Caco-2 (cell line): ENCODE data around the gene PFKP. TPM values are rescaled to one million over a fixed set of nuclear protein-coding genes. Genes with fewer than 3 reads are reported as not detected.
"Not testable (repeated sequence)": the region's sequence is repeated elsewhere in the genome, so short reads cannot be mapped to it uniquely, and the experiment has no call there.

Experiments used
- BruUV-seq: library from RNA; stranded (reverse); fragments of 400-500 nt; replicated peaks from 2 replicates; lab custom pipeline; 2021; lab: Mats Ljungman, UMichigan
- CTCF ChIA-PET: fragments of 300-600 bp; sonication (Branson Sonifier 250); formaldehyde crosslinking; loops from one replicate; lab custom pipeline; 2022; ENCODE audit warnings: antibody characterized with exemption; lab: Charles Lee
- POLR2A ChIA-PET: fragments of 300-600 bp; sonication (Branson Sonifier 250); formaldehyde crosslinking; loops from one replicate; lab custom pipeline; 2022; ENCODE audit warnings: antibody characterized with exemption; lab: Charles Lee
- DNase-seq, 2 experiments: peaks; one replicate each; pipeline versions ENCODE4 v3.0.0 to v3.0.0-alpha.2; 2020 to 2022
- H3K27me3 ChIP-seq: replicated peaks from 2 replicates; pipeline ENCODE4 v1.6.0; 2011; ENCODE audit warnings: low read length; ENCODE audit not compliant: control insufficient read depth, insufficient read depth
- H3K36me3 ChIP-seq: 2 replicates; pipeline ENCODE4 v1.5.1; 2011; ENCODE audit warnings: low read length; ENCODE audit not compliant: control insufficient read depth, insufficient read depth
- H3K4me1 ChIP-seq: fragments of 250-450 bp; sonication (Bioruptor Pico); 2 replicates; pipeline ENCODE4 v1.5.1; 2020; ENCODE audit warnings: mild to moderate bottlenecking
- H3K4me3 ChIP-seq: 2 replicates; pipeline ENCODE4 v1.5.1; 2011; ENCODE audit warnings: low read depth, mild to moderate bottlenecking, control low read depth, low read length
- H3K9me3 ChIP-seq: fragments of 250-450 bp; sonication (Bioruptor Pico); 2 replicates; pipeline ENCODE4 v1.5.1; 2020; ENCODE audit warnings: mild to moderate bottlenecking, moderate library complexity
- H3K27ac Mint-ChIP-seq: one replicate; pipeline ENCODE4 v1.8.0; 2022; ENCODE audit warnings: mixed read lengths; ENCODE audit not compliant: unreplicated experiment
- H3K27me3 Mint-ChIP-seq: one replicate; pipeline ENCODE4 v1.8.0; 2022; ENCODE audit warnings: mixed read lengths; ENCODE audit not compliant: insufficient read depth, unreplicated experiment
- H3K36me3 Mint-ChIP-seq: one replicate; pipeline ENCODE4 v1.8.0; 2022; ENCODE audit warnings: mild to moderate bottlenecking, mixed read lengths; ENCODE audit not compliant: insufficient read depth, unreplicated experiment
- H3K4me1 Mint-ChIP-seq: one replicate; pipeline ENCODE4 v1.8.0; 2022; ENCODE audit warnings: low read depth, mixed read lengths; ENCODE audit not compliant: unreplicated experiment
- H3K4me3 Mint-ChIP-seq: one replicate; pipeline ENCODE4 v1.8.0; 2022; ENCODE audit warnings: mild to moderate bottlenecking, moderate library complexity, mixed read lengths; ENCODE audit not compliant: unreplicated experiment
- H3K9me3 Mint-ChIP-seq: one replicate; pipeline ENCODE4 v1.8.0; 2022; ENCODE audit warnings: mixed read lengths; ENCODE audit not compliant: unreplicated experiment
- intact Hi-C: fragments of 100-400 bp; cut with micrococcal nuclease; formaldehyde crosslinking; loops from one replicate; pipeline ENCODE4 v1.10.0; 2022; ENCODE audit not compliant: unreplicated experiment
- total RNA-seq: library from RNA; stranded (reverse); gene quantifications from 2 replicates; pipeline ENCODE4 v1.2.3, GENCODE V29; 2022
- TF ChIP-seq, protein P1 (sequence below), 2 experiments: fragments of 200-600 bp in 1 of 2; IDR thresholded peaks; 1 replicate in 1 of 2; 2 replicates in 1 of 2; pipeline versions ENCODE4 v1.5.1 to v1.8.0; 2011 to 2022; ENCODE audit warnings: antibody characterized with exemption in 1 of 2, control low read depth in 1 of 2, inconsistent platforms in 1 of 2, low read depth in 1 of 2, low read length in 1 of 2, mild to moderate bottlenecking in 1 of 2, moderate library complexity in 1 of 2; ENCODE audit not compliant: insufficient read depth in 1 of 2, severe bottlenecking in 1 of 2, unreplicated experiment in 1 of 2

Gene PFKP
- total RNA-seq, 1 experiment from 2014 or later, result 218 TPM

GRCh38 chr10:3060481-3060889, 6.9 kb upstream of the PFKP start:
- no peak overlapping the region for H3K27ac Mint-ChIP-seq
- TF ChIP-seq, protein P1, sequence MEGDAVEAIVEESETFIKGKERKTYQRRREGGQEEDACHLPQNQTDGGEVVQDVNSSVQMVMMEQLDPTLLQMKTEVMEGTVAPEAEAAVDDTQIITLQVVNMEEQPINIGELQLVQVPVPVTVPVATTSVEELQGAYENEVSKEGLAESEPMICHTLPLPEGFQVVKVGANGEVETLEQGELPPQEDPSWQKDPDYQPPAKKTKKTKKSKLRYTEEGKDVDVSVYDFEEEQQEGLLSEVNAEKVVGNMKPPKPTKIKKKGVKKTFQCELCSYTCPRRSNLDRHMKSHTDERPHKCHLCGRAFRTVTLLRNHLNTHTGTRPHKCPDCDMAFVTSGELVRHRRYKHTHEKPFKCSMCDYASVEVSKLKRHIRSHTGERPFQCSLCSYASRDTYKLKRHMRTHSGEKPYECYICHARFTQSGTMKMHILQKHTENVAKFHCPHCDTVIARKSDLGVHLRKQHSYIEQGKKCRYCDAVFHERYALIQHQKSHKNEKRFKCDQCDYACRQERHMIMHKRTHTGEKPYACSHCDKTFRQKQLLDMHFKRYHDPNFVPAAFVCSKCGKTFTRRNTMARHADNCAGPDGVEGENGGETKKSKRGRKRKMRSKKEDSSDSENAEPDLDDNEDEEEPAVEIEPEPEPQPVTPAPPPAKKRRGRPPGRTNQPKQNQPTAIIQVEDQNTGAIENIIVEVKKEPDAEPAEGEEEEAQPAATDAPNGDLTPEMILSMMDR (IDR thresholded peaks at IDR 0.05; ENCODE audit: insufficient read depth in 1 of 2, low read depth in 1 of 2, low read length in 1 of 2, severe bottlenecking in 1 of 2, unreplicated experiment in 1 of 2), result no peak
- no peaks in the 10 kb centered on the region for H3K36me3 Mint-ChIP-seq

GRCh38 chr10:3061323-3061898, 5.9 kb upstream of the PFKP start:
- H3K36me3 ChIP-seq, H3K36me3 Mint-ChIP-seq, H3K9me3 ChIP-seq, H3K27me3 Mint-ChIP-seq, BruUV-seq, POLR2A ChIA-PET, H3K9me3 Mint-ChIP-seq, CTCF ChIA-PET, H3K27me3 ChIP-seq, H3K4me3 ChIP-seq, H3K4me1 Mint-ChIP-seq, H3K4me3 Mint-ChIP-seq, H3K27ac Mint-ChIP-seq, intact Hi-C loops: not testable (repeated sequence)
- peak in 1 of 2 experiments; percentile 65 for DNase-seq
- H3K4me1 ChIP-seq, result peaks cover 40% of the 10 kb centered on the region

More at GRCh38 chr10:3060481-3060889, 6.9 kb upstream of the PFKP start:
- H3K4me3 Mint-ChIP-seq, result no peak overlapping the region
- POLR2A ChIA-PET, result no interaction called here
- H3K27me3 ChIP-seq, result no peaks in the 10 kb centered on the region
- peak in 1 of 2 experiments; percentile 28 for DNase-seq
- peaks cover 44% of the 10 kb centered on the region for H3K4me1 ChIP-seq
- CTCF ChIA-PET, result no interaction called here
- H3K9me3 Mint-ChIP-seq, result no peaks in the 10 kb centered on the region
- H3K27me3 Mint-ChIP-seq, result no peaks in the 10 kb centered on the region
- intact Hi-C loops, result no loop called here
- no peaks in the 10 kb centered on the region for H3K9me3 ChIP-seq
- H3K4me3 ChIP-seq, result no peak overlapping the region
- peaks cover 10% of the 10 kb centered on the region for H3K4me1 Mint-ChIP-seq
- BruUV-seq, result no TSS peak
- H3K36me3 ChIP-seq, result no peaks in the 10 kb centered on the region

GRCh38 chr10:3062502-3063186, 4.7 kb upstream of the PFKP start:
- no peaks in the 10 kb centered on the region for H3K36me3 ChIP-seq
- peak in 1 of 2 experiments; percentile 14 for DNase-seq
- H3K27ac Mint-ChIP-seq, result no peak overlapping the region
- H3K4me1 ChIP-seq, result peaks cover 32% of the 10 kb centered on the region
- TF ChIP-seq, protein P1 (IDR thresholded peaks at IDR 0.05; ENCODE audit: insufficient read depth in 1 of 2, low read depth in 1 of 2, low read length in 1 of 2, severe bottlenecking in 1 of 2, unreplicated experiment in 1 of 2), result no peak
- H3K36me3 Mint-ChIP-seq, result peaks cover 3% of the 10 kb centered on the region
- ChIA-PET CTCF (no interaction called here), POLR2A (no interaction called here)
- no peaks in the 10 kb centered on the region for H3K9me3 ChIP-seq
- no peaks in the 10 kb centered on the region for H3K4me1 Mint-ChIP-seq
- BruUV-seq, result no TSS peak
- no peak overlapping the region for H3K4me3 ChIP-seq
- intact Hi-C loops, result no loop called here
- no peaks in the 10 kb centered on the region for H3K9me3 Mint-ChIP-seq
- H3K27me3 ChIP-seq, result no peaks in the 10 kb centered on the region
- no peak overlapping the region for H3K4me3 Mint-ChIP-seq
- H3K27me3 Mint-ChIP-seq, result no peaks in the 10 kb centered on the region
